Adipocyte (in vitro differentiated cells): Measurements from ENCODE around the gene NEURL1.
"Not testable (repeated sequence)": the region's sequence is repeated elsewhere in the genome, so short reads cannot be mapped to it uniquely, and the experiment has no call there.

Experiments
- DNase-seq: peaks from one replicate; pipeline ENCODE4 v3.0.0-alpha.2; 2015; ENCODE audit warnings: low read depth
- H3K27me3 ChIP-seq: replicated peaks from 2 replicates; pipeline ENCODE4 v1.7.0; 2013; ENCODE audit warnings: mild to moderate bottlenecking, low read length, moderate library complexity; ENCODE audit not compliant: control insufficient read depth, insufficient read depth
- H3K36me3 ChIP-seq: 2 replicates; pipeline ENCODE4 v1.7.0; 2013; ENCODE audit warnings: low read length, mild to moderate bottlenecking, moderate library complexity; ENCODE audit not compliant: control insufficient read depth, insufficient read depth, severe bottlenecking
- H3K4me1 ChIP-seq: 2 replicates; pipeline ENCODE4 v1.7.0; 2013; ENCODE audit warnings: mild to moderate bottlenecking, low read length, moderate library complexity; ENCODE audit not compliant: control insufficient read depth, insufficient read depth
- H3K4me3 ChIP-seq: 2 replicates; pipeline ENCODE4 v1.7.0; 2013; ENCODE audit warnings: mild to moderate bottlenecking, low read length, moderate library complexity
- H3K9ac ChIP-seq: 2 replicates; pipeline ENCODE4 v1.7.0; 2013; ENCODE audit warnings: mild to moderate bottlenecking, low read length, moderate library complexity
- H3K9me3 ChIP-seq: 2 replicates; pipeline ENCODE4 v1.7.0; 2013; ENCODE audit warnings: mild to moderate bottlenecking, low read length, moderate library complexity; ENCODE audit not compliant: control insufficient read depth

NEURL1 gene

DNA sequence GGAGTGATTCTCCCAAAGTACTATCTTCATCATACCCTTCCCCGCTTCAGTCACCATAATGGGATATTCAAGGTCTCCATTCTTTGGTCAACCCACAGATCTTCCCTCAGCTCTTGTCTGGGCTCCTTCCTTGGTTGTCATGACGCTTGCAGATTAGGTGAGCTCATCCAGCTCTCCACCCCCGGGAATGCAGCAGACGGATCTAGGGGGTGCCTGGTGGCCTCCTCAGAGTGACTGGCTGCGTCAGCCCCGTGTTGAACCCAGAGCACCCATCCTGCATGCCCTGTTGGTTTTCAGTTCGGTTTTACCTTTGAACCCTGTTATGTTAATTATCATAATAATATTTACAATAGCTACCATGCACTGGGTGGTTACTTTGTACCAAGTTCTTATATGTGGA lies 6.4 kb downstream of the NEURL1 start:
- H3K4me3 ChIP-seq = no peak overlapping the region
- H3K9ac ChIP-seq = no peak overlapping the region
- H3K4me1 ChIP-seq = no peaks in the 10 kb centered on the region
- no peak for DNase-seq
- H3K9me3 ChIP-seq = no peaks in the 10 kb centered on the region
- H3K36me3 ChIP-seq = no peaks in the 10 kb centered on the region
- H3K27me3 ChIP-seq = peaks cover 70% of the 10 kb centered on the region

DNA sequence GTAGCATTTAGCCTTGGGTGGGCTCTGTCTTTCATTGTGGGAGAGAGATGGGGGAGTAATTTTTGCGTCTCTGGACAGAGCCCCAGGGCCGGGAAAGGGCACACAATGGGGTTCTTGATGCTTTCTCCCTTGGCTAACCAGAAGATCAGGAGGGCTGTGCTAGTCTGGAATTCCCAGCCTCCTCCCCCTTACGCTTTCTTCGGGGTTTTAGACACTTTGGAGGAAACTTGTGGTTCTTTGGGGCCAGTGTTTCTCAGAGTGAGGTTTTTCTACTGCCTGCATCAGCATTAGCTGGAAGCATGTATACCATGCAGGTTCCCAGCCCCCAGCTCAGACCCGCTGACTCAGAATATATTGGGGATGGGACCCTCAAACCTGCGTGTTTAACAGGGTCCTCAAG lies 7.0 kb downstream of the NEURL1 start:
- Histone ChIP-seq H3K4me1 (no peaks in the 10 kb centered on the region), H3K36me3 (no peaks in the 10 kb centered on the region), H3K9ac (no peak overlapping the region), H3K9me3 (no peaks in the 10 kb centered on the region), H3K4me3 (no peak overlapping the region), H3K27me3 (peaks cover 64% of the 10 kb centered on the region)
- DNase-seq = no peak

DNA sequence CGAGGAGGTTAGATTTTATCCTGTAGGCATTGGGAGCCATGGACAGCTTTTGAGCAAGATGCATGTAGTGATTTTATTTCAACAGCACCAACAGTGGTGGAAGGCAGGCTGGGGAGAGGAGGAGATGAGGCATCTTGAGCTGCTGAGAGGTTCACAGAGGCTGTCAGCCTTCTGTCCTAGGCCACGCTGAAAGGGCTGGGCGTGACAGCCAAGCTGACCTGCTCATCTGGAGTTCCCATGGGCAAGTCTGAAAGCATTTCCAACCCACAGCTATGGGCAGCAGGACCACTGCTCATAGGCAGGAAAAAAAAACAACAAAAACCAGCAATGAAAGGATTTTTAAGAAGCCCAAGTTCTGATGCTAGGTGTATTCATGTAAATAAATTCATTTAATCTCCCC lies 7.7 kb downstream of the NEURL1 start:
- no peaks in the 10 kb centered on the region for H3K9me3 ChIP-seq
- no peaks in the 10 kb centered on the region for H3K36me3 ChIP-seq
- no peak overlapping the region for H3K9ac ChIP-seq
- H3K4me3 ChIP-seq = no peak overlapping the region
- peaks cover 65% of the 10 kb centered on the region for H3K27me3 ChIP-seq
- no peaks in the 10 kb centered on the region for H3K4me1 ChIP-seq
- DNase-seq = no peak

DNA sequence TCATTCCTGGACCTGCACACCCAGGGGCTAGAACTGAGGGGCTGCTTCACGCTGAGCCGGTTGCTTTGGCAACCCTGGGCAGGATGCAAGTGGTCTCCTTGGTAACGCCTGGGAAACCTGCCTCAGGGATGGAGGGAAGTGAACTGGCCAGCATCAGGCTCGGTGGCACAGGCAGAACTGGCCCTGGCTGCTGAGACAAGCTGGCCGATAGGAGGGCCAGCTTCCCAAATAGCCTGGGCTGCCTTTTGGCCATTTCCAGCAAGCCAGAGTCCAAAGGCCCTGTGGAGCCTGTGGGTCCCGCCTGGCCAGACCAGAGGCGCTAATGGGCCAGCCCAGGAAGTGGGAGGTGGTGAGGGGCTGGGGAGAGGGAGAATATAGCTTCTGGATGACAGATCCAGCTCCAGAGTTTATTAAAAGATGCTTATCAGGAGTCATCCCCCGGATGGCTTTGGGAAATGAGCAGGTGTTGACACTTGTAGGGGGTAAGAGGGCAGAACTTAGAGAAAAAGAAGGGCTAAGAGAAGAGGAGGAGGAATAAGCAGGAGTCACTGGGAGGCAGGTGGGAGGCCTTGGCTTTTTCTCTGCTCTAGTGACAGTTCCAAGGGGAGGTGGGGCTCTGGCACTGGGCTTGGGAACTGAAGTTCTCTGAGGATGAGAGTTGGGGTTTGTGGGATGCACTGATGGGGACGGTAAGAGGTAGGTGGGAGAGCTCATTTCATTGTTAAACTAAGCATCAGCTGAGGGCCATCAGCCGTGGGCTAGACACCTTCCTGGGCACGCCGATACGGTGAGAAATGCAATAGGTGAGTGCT lies 9.6 kb downstream of the NEURL1 start:
- Histone ChIP-seq H3K27me3 (peaks cover 64% of the 10 kb centered on the region), H3K4me3 (no peak overlapping the region), H3K4me1 (no peaks in the 10 kb centered on the region), H3K36me3 (no peaks in the 10 kb centered on the region), H3K9ac (no peak overlapping the region), H3K9me3 (no peaks in the 10 kb centered on the region)
- DNase-seq = no peak

DNA sequence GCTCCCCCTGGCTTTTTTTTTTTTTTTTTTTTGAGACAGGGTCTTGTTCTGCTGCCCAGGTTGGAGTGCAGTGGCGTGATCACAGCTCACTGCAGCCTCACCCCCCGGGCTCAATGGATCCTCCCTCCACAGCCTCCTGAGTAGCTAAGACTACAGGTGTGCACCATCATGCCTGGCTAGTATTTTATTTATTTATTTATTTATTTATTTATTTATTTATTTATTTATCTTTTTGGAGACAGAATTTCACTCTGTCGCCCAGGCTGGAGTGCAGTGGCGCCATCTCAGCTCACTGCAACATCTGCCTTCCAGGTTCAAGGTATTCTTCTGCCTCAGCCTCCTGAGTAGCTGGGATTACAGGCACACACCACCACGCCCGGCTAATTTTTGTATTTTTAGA lies 10.3 kb downstream of the NEURL1 start:
- not testable (repeated sequence) for H3K4me1 ChIP-seq, DNase-seq

DNA sequence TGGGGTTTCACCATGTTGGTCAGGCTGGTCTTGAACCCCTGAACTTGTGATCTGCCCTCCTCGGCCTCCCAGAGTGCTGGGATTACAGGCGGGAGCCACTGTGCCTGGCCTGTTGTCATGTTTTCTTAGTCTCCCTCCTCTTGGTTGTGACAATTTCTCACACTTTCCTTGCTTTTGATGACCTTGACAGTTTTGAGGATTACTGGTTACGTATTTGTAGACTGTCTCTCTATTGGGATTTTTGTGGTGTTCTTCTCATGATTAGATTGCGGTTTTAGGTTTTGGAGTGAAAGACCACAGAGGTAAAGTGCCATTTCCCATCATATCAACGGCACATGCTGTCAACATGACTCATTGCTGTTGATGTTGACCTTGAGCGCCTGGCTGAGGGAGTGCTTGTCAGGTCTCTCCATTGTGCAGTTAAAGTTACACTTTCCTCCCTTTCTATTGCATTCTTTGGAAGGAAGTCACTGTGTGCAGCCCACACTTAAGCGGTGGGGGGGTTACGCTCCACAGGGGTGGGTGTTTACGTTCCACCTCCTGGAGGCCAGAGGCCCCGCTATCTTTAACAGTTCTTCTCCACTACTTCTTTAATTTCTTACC lies 10.8 kb downstream of the NEURL1 start:
- Histone ChIP-seq H3K27me3 (peaks cover 64% of the 10 kb centered on the region), H3K4me3 (no peak overlapping the region), H3K36me3 (no peaks in the 10 kb centered on the region), H3K4me1 (no peaks in the 10 kb centered on the region), H3K9me3 (no peaks in the 10 kb centered on the region), H3K9ac (no peak overlapping the region)
- DNase-seq = peak; percentile 67

More for the DNA sequence above, 10.3 kb downstream of the NEURL1 start:
- H3K9ac ChIP-seq, H3K9me3 ChIP-seq, H3K36me3 ChIP-seq, H3K4me3 ChIP-seq: not testable (repeated sequence)
- peaks cover 67% of the 10 kb centered on the region for H3K27me3 ChIP-seq

DNA sequence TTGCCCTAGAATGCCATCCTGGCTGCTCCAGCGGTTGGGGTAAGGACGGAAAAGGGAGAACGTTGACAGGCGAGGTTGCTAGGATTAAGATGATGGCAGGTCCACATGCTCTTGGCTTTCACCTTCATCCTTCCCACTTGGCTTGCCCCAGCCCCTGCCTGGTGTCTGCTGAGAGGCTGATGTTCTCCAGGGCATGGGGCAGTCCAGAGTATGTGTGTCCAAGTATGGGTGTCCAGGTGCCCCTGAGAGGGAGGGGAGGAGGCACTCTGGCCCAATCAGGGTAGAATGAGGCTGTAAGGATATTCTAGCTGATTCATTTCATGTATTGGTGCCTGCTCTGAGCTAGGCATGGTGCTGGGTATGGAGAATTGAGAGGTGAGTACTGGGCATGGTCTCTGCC lies 12.6 kb downstream of the NEURL1 start:
- no peaks in the 10 kb centered on the region for H3K9me3 ChIP-seq
- DNase-seq = no peak

DNA sequence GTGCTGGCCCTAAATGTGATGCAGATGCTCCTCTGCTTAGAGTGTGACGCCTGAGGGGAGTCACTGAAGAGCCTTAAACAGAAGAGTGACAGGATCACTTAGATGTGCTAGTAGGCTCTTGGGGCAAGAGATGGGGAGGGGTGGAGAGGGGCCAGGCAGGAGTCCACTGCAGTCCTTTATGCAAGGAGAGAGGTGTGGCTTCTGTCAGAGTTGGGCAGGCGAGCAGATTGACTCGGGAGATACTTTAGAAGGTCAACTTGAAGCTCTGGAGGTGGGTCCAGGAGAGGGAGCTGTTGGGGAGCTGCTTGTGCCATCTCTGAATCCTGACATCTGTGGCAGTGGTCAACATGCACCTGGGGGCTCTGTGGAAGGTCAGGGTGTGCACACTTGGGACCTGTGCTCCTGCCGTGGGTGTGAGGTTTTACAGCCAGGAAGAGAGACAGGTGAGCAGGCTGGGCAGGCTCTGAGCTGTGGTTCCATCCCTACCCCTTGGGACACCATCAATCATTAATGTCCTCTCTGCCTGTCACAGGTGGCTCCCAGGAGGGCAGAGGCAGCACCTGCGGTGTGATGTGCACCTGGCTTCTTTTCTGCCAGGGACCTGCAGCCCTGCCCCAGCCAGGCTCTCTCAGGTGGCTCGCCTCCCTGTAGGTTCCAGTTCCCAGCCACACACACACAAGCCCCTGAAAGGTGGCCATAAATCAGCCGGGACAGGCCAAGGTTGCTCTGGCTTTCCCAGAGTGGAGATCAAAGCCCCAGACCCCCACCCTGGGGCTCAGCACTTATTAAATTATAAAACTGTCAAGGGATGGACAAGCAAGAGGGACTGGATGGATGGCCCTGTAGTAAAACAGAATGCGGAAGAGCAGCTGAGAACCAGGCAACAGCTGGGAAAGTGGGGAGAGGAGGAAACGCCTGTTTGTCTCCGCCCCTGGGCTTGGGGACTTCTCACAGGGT lies 14.0 kb downstream of the NEURL1 start:
- DNase-seq = no peak
- H3K36me3 ChIP-seq = no peaks in the 10 kb centered on the region
- H3K9me3 ChIP-seq = no peaks in the 10 kb centered on the region
- no peak overlapping the region for H3K4me3 ChIP-seq
- H3K9ac ChIP-seq = no peak overlapping the region
- peaks cover 66% of the 10 kb centered on the region for H3K27me3 ChIP-seq
- H3K4me1 ChIP-seq = no peaks in the 10 kb centered on the region

More for the DNA sequence above, 12.6 kb downstream of the NEURL1 start:
- H3K9ac ChIP-seq = no peak overlapping the region
- H3K27me3 ChIP-seq = peaks cover 65% of the 10 kb centered on the region
- no peaks in the 10 kb centered on the region for H3K36me3 ChIP-seq
- no peaks in the 10 kb centered on the region for H3K4me1 ChIP-seq
- no peak overlapping the region for H3K4me3 ChIP-seq

DNA sequence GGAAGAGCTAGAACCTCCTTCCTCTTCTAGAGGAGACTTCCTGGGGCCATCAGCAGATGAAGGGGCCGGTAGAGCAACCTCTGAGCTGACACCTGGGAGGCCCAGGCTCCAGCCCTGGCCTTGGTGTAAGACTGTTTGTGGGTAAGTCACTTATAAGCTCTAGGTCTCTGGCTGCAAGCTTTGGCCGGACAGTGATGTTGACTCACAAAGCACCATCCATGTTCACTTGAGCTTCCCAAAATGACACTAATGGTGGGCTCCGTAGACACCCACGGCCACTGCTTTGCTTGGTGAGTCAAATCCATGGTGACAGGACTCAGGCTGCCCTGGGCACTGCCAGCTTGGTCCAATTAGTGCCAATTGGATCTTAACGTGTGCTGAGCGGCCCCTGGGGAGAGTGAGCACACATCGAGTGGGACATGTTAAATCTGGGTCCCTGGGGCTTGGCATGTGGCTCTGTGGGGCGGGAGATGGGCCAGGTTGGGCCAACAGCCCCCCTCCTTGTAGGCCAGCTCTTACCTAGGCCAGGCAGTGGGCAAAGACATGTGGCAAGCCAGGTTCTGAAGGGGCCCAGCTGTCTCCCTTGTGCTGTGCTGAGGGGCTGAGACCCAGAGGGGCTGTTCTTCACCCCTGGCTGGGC lies 16.7 kb downstream of the NEURL1 start:
- H3K4me3 ChIP-seq = no peak overlapping the region
- H3K27me3 ChIP-seq = peaks cover 56% of the 10 kb centered on the region
- peaks cover under 1% of the 10 kb centered on the region for H3K4me1 ChIP-seq
- no peak overlapping the region for H3K9ac ChIP-seq
- H3K36me3 ChIP-seq = no peaks in the 10 kb centered on the region
- no peaks in the 10 kb centered on the region for H3K9me3 ChIP-seq
- DNase-seq = no peak

DNA sequence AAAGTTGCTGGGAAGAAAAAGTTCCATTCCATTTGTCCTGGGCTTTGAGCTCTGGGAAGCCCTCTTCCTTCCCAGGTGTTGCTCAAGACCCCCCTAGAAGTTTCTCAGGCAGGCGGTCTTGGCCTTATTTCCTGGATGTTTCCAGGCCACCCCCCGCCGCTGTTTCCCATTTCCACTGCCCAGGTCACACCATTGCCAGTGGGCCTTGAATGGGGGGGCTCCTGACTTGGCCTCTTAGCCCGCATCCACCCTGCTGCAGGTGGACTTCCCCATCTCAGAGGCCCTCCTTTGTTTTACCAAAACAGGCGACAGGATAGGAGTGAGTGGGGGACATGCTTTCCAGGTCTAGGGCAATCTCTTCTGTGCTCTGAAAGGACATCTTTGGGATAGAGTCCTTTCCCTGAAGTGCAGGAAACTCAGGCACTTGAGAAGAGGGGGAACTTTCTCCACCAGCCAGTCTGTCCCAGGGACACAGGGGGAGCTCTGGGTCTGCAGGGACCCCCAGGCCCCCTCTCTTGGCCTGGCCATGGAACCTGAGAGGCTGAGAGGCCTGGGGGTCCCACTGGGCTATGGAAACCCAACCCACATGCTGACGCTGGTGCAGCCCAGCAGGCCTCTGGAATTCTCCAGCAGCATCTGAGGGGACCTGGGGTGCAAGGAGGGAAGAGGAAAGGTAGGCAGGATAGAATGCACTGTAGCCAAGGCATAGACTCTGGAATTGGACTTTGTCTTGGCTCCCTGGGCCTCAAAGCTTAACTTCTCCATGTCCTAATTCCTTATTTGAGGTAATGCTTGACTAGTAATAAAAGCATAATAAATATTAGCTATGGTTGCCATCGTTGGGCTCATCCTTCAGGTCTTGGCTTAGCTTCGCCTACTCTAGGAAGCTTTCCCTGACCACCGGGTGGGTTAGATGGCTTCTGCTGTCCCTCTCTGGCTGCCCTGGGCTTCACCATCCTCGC lies 17.6 kb downstream of the NEURL1 start:
- Histone ChIP-seq H3K27me3 (peaks cover 50% of the 10 kb centered on the region), H3K36me3 (no peaks in the 10 kb centered on the region), H3K9me3 (no peaks in the 10 kb centered on the region), H3K9ac (no peak overlapping the region), H3K4me1 (peaks cover 3% of the 10 kb centered on the region), H3K4me3 (no peak overlapping the region)
- DNase-seq = no peak
